Islet precursor cell (in vitro differentiated cells): ENCODE measurements around the gene C14orf93.
"Not testable (repeated sequence)": the region's sequence is repeated elsewhere in the genome, so short reads cannot be mapped to it uniquely, and the experiment has no call there.

Experiments used
- DNase-seq: peaks from one replicate; pipeline ENCODE4 v3.0.0-alpha.2; 2018

C14orf93 gene

DNA sequence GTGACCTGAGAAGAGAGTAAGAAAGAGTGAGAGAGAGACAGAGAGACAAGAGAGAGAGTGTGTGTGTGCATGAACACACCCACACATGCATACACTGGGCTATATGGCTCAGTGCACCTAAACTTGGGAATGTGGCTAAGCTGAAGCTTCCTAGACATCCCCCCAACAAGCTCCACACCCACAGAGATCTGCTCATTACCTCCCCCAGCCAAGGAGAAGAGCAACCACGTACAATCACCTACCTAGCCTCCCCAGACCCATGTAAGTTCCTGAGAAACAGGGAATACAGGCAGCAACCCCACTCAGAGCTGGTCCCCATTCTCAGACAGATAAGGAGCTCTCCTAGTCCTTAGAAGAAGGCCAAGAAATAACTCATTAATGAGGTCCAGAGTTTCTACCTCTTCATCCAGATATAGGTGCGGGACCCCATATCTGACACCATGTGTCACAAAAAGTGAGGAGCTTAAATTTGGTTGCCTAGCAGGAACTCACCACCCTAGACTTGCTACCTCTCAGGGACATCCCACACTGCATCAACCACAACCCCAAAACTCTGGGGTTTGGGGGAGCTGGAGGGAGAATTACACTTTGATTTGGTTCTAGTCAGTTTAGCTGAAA lies 37.5 kb downstream of the C14orf93 start:
- no peak for DNase-seq

DNA sequence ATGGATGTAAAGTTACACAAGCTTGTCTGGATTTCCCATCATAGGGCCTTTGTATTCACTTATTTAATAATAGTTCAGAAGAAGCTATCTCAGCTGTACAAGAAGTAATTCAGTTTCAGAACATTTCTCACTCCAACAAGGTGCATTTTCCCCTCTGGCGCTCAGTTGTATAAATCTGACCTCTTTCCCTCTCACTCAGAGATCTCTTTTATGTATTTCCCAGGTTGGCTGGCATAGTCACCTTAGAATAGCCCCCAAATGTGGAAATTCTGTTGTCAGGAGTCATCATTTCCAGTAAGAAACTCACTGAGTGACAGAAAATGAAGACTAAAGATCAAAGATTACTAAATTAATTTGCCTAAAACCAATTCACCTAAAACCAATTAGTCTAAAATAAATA lies 38.8 kb downstream of the C14orf93 start:
- DNase-seq: no peak

DNA sequence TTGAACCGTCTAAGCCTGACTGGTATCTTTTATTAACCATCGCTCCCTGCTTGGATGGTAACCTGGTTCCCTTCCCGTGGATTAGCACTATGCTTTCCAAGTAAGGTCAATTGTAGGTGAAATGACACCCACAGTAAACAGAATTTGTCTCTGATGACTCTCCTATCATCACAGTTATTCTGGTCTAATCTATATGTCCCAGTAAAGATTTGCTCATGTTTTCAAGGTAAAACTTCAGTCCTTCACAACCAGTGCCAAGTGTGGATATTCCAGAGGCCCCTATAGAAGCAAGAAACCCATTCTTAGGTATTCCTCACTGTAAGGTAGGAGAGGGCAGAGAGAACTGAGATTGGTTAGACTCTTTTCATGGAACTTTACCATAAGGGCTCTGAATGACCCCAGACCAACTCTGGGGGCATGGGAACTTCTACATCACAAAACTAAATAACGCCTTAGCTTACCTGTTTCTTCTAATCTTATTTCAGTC lies 43.1 kb downstream of the C14orf93 start:
- no peak for DNase-seq

DNA sequence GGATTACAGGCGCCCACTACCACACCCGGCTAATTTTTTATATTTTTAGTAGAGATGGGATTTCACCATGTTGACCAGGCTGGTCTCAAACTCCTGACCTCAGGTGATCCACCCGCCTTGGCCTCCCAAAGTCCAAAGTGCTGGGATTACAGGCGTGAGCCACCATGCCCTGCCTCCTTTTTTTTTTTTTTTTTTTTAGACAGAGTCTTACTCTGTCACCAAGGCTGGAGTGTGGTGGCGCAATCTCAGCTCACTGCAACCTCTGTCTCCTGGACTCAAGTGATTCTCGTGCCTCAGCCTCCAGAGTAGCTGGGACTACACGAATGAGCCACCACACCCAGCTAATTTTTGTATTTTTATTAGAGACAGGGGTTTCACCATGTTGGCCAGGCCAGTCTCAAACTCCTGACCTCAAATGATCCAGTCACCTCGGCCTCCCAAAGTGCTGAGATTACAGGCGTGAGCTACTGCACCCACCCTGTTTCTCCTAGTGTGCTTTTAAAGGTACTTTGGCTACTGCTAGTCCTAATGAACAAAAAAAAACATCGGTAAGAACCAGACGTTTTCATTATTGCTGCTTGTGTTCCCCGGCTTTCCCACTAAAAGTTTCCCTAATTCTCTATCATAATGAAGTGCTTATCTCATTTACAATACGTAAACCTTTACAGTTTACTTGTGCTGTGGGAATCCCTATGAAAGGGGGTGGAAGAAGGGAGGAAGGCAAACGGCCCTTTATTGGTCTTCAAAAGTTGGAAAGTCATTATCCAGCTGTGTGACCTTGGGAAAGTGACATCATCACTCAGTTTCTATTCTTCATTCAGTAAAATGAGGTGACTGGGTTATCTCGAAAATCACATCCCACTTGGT lies 43.8 kb downstream of the C14orf93 start:
- not testable (repeated sequence) for DNase-seq

DNA sequence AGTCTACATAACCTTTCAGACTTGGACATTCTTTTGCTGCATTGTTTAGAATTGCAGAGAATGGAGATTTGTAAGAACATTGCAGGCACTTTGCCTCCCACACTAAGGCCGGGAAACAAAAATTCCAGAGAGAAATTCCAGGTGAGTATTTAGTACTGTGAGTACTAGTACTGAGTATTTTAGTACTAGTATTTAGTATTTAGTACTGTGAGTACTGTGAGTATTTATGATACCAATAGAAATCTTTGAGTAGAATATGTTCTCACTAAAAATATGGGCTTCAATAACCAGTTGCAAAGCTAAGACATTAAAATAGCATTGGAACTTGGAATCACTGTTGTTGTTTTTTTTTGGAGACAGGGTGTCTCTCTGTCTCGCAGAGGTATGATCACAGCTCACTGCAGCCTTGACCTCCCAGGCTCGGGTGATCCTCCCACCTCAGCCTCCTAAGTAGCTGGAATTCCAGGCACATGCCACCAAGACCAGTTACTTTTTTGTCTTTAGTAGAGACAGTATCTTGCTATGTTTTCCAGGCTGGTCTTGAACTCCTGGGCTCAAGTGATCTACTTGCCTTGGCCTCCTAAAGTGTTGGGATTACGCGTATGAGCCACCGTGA lies 47.8 kb downstream of the C14orf93 start:
- DNase-seq: no peak

DNA sequence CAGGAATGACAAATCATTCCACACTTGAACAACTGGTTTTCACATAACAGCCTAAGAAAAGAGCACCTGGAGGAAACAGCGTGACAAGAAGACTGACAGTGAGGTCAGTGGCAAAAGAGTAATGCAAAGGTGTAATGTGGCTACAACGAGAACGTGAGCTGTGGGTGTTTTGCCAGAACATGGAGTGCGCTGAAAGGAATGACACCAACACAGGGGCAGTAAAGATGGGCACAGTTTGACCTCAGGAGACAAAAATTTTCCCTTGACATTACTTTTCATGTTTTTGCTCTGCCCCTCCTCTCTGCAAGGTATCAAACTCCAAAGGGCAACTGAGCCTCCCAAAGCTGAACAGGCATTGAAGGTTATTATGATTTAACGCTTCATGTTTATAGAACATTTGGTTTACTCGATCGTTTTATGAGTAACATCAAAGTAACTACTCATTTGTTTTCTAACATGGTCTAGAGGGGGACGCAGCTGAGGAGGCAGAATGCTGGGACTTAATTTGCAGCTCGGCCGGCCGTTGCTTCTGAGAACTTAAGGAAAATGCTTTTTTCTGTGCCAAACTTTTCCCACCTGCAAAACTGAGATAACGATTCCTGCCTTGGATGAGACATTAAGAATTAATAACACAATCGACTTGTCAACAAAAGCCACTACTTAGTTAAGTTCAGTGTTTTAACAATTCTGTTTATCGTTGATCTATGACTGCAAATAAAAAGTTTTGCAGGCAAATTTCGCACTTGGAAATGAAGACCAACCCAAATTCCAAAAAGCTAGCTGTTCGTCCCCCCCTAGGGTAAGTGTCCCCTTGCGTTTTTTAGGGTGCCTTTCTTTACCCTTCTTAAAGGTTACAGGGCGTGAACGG lies 54.0 kb downstream of the C14orf93 start:
- no peak for DNase-seq

DNA sequence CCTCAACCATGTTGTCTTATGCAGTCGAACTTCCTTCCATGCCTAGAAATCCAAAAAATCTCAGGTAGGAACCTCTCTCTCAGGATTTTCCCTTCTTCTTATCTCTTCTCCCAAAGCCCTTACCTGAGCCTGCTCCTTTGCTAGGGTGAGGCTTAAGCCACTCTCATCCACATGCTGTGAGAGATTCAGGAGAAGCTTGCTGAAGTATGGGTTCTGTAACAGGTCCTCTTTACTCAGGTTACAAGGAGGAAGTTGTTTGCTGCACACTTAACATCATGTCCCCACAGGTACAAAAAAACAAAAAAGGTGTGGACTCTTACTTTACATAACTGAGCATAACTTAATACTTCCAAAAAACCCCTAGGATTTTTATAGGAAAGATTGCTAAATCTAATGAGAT lies 57.5 kb downstream of the C14orf93 start:
- DNase-seq: no peak

DNA sequence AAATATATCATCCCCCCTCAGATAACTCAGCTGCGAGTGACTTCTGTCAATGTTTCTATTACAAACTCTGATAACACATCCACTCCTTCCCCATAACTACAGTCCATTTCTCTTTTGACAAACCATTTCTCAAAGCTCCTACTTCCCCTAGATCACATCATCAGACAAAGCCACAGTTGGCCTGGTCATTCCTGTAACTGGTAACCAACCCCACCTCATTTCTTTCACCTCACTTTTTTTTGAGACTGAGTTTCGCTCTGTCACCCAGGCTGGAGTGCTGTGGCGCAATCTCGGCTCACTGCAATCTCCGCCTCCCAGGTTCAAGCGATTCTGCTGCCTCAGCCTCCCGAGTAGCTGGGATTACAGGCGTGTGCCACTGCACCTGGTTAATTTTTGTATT lies 58.1 kb downstream of the C14orf93 start:
- not testable (repeated sequence) for DNase-seq

DNA sequence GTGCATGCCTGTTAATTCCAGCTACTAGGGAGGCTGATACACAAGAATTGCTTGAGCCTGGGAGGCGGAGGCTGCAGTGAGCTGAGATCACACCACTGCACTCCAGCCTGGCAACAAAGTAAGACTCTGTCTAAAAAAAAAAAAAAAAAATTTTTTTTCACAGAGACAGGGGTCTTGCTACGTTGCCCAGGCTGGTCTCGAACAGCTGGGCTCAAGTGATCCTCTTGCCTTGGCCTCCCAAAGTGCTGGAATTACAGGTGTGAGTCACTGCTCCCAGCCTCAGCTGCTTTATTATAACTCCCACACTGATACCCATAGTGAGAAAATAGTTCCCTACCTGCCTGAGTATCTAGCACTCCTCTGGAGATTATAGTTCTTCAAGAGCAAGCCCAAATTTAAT lies 64.3 kb downstream of the C14orf93 start:
- no peak for DNase-seq

DNA sequence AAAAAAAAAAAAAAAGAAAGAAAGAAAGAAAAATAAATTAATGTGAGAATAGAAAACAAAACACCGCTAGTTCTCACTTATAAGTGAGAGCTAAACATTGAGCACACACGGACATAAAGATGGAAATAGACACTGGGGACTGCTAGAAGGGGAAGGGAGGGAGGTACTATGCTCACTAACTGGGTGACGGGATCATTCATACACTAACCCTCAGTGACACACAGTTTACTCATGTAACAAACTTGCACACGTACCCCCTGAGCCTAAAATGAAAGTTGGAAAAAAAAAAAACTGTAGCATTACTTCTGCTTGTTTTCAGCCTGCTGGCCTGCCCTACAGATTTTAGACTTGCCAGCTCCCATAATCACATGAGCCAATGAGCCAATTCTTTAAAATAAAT lies 70.3 kb downstream of the C14orf93 start:
- no peak for DNase-seq
